Fibroblast of lung (primary cell): Measurements from ENCODE around the gene ACSS1. TPM values are rescaled to one million over a fixed set of nuclear protein-coding genes. Genes with fewer than 3 reads are reported as not detected.

Experiments used
- DNase-seq, 2 donors: peaks; one replicate each; pipeline versions ENCODE4 v3.0.0 to v3.0.0-alpha.2; 2010; ENCODE audit warnings: low read depth in 2 of 2
- H2AFZ ChIP-seq: 2 replicates; pipeline ENCODE4 v1.5.1; 2012; ENCODE audit warnings: low read length, control low read depth, inconsistent platforms
- H3K27ac ChIP-seq: 2 replicates; pipeline ENCODE4 v1.5.1; 2011; ENCODE audit warnings: low read length, control low read depth; ENCODE audit not compliant: insufficient read depth
- H3K27me3 ChIP-seq: 2 replicates; pipeline ENCODE4 v1.5.1; 2011; ENCODE audit warnings: mild to moderate bottlenecking, low read length; ENCODE audit not compliant: control insufficient read depth, insufficient read depth
- H3K36me3 ChIP-seq: 2 replicates; pipeline ENCODE4 v1.5.1; 2011; ENCODE audit warnings: low read length; ENCODE audit not compliant: control insufficient read depth, insufficient read depth
- H3K4me1 ChIP-seq: 2 replicates; pipeline ENCODE4 v1.5.1; 2011; ENCODE audit warnings: low read length; ENCODE audit not compliant: control insufficient read depth, insufficient read depth; ENCODE audit errors: extremely low read depth
- H3K4me2 ChIP-seq: 2 replicates; pipeline ENCODE4 v1.5.1; 2011; ENCODE audit warnings: low read length, control low read depth; ENCODE audit not compliant: insufficient read depth; ENCODE audit errors: extremely low read depth
- H3K4me3 ChIP-seq, 4 experiments: fragments of 200-600 bp in 1 of 4; sonication (generic) in 1 of 4; replicated peaks in 1 of 4; 2 replicates each; pipeline ENCODE4 v1.5.1; 2011 to 2016; ENCODE audit warnings: low read length in 4 of 4, low read depth in 3 of 4, mild to moderate bottlenecking in 3 of 4, control low read depth in 2 of 4, inconsistent platforms in 1 of 4, mixed read lengths in 1 of 4; ENCODE audit not compliant: insufficient read depth in 1 of 4; ENCODE audit errors: control extremely low read depth in 1 of 4
- H3K79me2 ChIP-seq: 2 replicates; pipeline ENCODE4 v1.5.1; 2012; ENCODE audit warnings: mild to moderate bottlenecking, low read length, inconsistent platforms; ENCODE audit not compliant: control insufficient read depth, insufficient read depth
- H3K9ac ChIP-seq: 2 replicates; pipeline ENCODE4 v1.5.1; 2011; ENCODE audit warnings: mild to moderate bottlenecking, low read length, control low read depth; ENCODE audit not compliant: insufficient read depth
- H3K9me3 ChIP-seq: 2 replicates; pipeline ENCODE4 v1.5.1; 2012; ENCODE audit warnings: low read depth, low read length; ENCODE audit not compliant: control insufficient read depth, insufficient read depth
- H4K20me1 ChIP-seq: 2 replicates; pipeline ENCODE4 v1.5.1; 2011; ENCODE audit warnings: low read length; ENCODE audit not compliant: control insufficient read depth, insufficient read depth; ENCODE audit errors: extremely low read depth
- EZH2 ChIP-seq: IDR thresholded peaks from 2 replicates; pipeline ENCODE4 v1.5.1; 2012; ENCODE audit warnings: low read length, control low read depth, mild to moderate bottlenecking; ENCODE audit errors: missing control alignments
- polyA plus RNA-seq, 2 donors: library from polyadenylated mRNA; depleted of rRNA in 1 of 2; stranded (reverse) in 1 of 2; unstranded in 1 of 2; fragments of >200 nt; gene quantifications; 2 replicates each; pipeline ENCODE4 v1.2.1, GENCODE V29; 2011 to 2012; ENCODE audit warnings: missing spikeins in 1 of 2
- total RNA-seq: library from RNA; depleted of rRNA; stranded (reverse); fragments of >200 nt; gene quantifications from 2 replicates; pipeline ENCODE4 v1.2.1, GENCODE V29; 2014
- TF ChIP-seq, protein P1 (sequence below), 2 donors: IDR thresholded peaks in 1 of 2; conservative IDR thresholded peaks in 1 of 2; 1 replicate in 1 of 2; 2 replicates in 1 of 2; pipeline ENCODE4 v1.5.1; 2011 to 2012; ENCODE audit warnings: low read length in 2 of 2, control low read depth in 1 of 2, inconsistent platforms in 1 of 2, low read depth in 1 of 2, mild to moderate bottlenecking in 1 of 2

ACSS1 gene
- total and polyA plus RNA-seq, 2 donors (not counting 1 experiment from before 2014, with no cell fraction given), result 1.3 to 3.4 TPM

DNA sequence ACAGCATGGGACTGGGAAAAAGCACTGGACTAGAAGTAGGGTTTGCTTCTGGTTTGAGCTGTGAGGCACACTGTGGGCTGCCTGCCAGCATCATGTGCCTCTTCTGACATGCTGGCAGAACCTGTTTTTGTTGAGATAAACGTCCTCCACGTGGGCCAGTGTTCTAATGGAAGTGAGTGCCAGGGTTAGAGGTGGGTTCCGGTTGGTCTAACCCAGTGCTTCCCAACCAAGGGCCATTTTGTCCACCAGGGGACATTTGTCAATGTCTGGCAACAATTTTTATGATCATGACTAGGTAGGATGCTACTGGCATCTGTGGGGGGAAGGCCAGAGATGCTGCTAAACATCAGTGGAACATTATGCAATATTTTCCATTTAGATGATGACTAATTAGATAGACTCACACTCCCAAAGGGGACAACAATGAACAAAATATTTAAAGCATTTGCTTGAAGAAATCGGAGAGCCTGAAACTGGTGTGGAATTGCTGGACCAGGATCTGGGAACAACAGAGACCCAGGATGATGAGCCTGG is 57.6 kb downstream of the ACSS1 start:
- H3K4me2 ChIP-seq, result no peak overlapping the region
- H3K4me1 ChIP-seq, result peaks cover 4% of the 10 kb centered on the region
- H3K36me3 ChIP-seq, result no peaks in the 10 kb centered on the region
- H3K27me3 ChIP-seq, result peaks cover 14% of the 10 kb centered on the region
- TF ChIP-seq, protein P1, sequence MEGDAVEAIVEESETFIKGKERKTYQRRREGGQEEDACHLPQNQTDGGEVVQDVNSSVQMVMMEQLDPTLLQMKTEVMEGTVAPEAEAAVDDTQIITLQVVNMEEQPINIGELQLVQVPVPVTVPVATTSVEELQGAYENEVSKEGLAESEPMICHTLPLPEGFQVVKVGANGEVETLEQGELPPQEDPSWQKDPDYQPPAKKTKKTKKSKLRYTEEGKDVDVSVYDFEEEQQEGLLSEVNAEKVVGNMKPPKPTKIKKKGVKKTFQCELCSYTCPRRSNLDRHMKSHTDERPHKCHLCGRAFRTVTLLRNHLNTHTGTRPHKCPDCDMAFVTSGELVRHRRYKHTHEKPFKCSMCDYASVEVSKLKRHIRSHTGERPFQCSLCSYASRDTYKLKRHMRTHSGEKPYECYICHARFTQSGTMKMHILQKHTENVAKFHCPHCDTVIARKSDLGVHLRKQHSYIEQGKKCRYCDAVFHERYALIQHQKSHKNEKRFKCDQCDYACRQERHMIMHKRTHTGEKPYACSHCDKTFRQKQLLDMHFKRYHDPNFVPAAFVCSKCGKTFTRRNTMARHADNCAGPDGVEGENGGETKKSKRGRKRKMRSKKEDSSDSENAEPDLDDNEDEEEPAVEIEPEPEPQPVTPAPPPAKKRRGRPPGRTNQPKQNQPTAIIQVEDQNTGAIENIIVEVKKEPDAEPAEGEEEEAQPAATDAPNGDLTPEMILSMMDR (conservative IDR thresholded peaks at IDR 0.05 in 1 of 2, IDR thresholded peaks at IDR 0.05 in 1 of 2; ENCODE audit: low read depth in 1 of 2, low read length in 2 of 2), result peak in 1 of 2 donors; percentile 4
- TF ChIP-seq EZH2, result no peak
- H4K20me1 ChIP-seq, result no peaks in the 10 kb centered on the region
- H3K27ac ChIP-seq, result no peak overlapping the region
- peak; percentile 25 to 75 for DNase-seq
- no peaks in the 10 kb centered on the region for H3K79me2 ChIP-seq
- H3K9ac ChIP-seq, result no peak overlapping the region
- H2AFZ ChIP-seq, result no peak overlapping the region
- H3K9me3 ChIP-seq, result no peaks in the 10 kb centered on the region
- H3K4me3 ChIP-seq, result no peak overlapping the region

DNA sequence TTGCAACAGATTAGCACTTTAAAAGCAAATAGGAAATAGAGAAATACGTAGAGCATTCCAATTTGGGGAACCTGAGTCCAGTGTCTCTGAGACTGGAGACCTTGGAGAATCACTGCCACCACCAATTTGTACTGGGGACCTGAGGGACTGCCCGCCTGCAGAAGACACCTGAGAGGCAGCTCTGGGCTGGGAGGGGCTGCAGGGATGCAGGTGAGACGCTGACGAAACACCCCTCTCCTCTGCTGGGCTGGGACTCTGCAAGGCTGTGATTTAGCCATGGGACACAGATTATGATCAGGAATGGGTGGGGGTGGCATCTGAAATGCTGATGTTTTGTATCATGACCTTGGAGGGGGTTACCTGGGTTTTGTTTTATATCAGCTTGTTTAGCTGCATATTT is 58.4 kb downstream of the ACSS1 start:
- Histone ChIP-seq H3K4me2 (no peak overlapping the region), H2AFZ (no peak overlapping the region), H3K27me3 (peaks cover 14% of the 10 kb centered on the region), H4K20me1 (no peaks in the 10 kb centered on the region), H3K9me3 (no peaks in the 10 kb centered on the region), H3K79me2 (no peaks in the 10 kb centered on the region), H3K4me3 (no peak overlapping the region), H3K4me1 (peaks cover 4% of the 10 kb centered on the region), H3K27ac (no peak overlapping the region), H3K36me3 (no peaks in the 10 kb centered on the region), H3K9ac (no peak overlapping the region)
- no peak for TF ChIP-seq EZH2
- TF ChIP-seq, protein P1 (conservative IDR thresholded peaks at IDR 0.05 in 1 of 2, IDR thresholded peaks at IDR 0.05 in 1 of 2; ENCODE audit: low read depth in 1 of 2, low read length in 2 of 2), result no peak
- DNase-seq, result no peak

DNA sequence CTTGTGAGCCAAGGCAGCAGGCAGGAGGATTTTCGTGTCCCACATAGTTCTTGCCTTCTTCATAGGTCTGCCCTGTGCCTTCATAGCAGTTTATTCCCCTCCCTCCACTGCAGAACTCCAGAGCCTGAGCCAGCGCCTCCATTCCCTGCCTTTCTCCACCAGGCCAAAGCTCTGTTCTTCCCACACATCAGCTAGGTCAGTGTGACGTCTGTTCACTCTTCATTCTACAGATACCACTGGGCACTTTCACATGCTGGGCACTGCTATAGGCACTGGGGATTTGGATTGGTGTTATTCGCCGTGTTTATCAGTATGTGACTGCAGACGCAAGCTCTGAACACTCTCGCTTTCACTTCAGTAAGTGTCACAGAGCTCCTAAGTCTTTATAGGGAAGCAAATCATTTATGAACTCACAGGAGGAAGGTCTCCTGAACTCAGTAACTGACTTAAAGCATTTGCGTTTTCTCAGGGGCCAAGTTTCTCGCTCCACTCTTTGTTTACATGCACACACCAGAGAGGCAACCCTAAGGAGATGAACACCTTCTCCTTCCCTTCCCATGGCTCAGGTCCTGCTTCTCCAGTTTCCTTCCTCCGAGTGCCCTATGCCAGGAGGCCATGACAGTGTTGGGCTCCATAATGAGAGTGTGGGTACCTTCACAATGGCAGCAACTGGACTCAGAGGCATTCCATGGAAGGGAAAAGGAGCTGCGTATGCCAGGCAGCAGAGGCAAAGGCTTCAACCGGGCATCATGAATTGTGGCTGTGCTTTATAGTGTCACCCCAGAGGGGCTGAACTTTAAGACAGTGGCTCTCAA is 59.1 kb downstream of the ACSS1 start:
- no peaks in the 10 kb centered on the region for H4K20me1 ChIP-seq
- no peaks in the 10 kb centered on the region for H3K36me3 ChIP-seq
- DNase-seq, result no peak
- H3K4me1 ChIP-seq, result peaks cover 4% of the 10 kb centered on the region
- TF ChIP-seq EZH2, result no peak
- TF ChIP-seq, protein P1 (conservative IDR thresholded peaks at IDR 0.05 in 1 of 2, IDR thresholded peaks at IDR 0.05 in 1 of 2; ENCODE audit: low read depth in 1 of 2, low read length in 2 of 2), result no peak
- no peaks in the 10 kb centered on the region for H3K79me2 ChIP-seq
- no peak overlapping the region for H3K4me3 ChIP-seq
- no peak overlapping the region for H3K4me2 ChIP-seq
- H2AFZ ChIP-seq, result no peak overlapping the region
- no peaks in the 10 kb centered on the region for H3K9me3 ChIP-seq
- H3K27me3 ChIP-seq, result peaks cover 14% of the 10 kb centered on the region
- no peak overlapping the region for H3K27ac ChIP-seq
- H3K9ac ChIP-seq, result no peak overlapping the region
